Muscle layer of colon (tissue), 2 donors: ENCODE results near the gene TERB1.
"Not testable (repeated sequence)": the region's sequence is repeated elsewhere in the genome, so short reads cannot be mapped to it uniquely, and the experiment has no call there.

Experiments
- H3K27ac ChIP-seq: one replicate; pipeline ENCODE4 v1.7.0; 2013; ENCODE audit warnings: low read depth, mild to moderate bottlenecking, low read length, moderate library complexity
- H3K27me3 ChIP-seq, 2 donors: one replicate each; pipeline ENCODE4 v1.7.0; 2013; ENCODE audit warnings: low read length in 2 of 2, mild to moderate bottlenecking in 2 of 2; ENCODE audit not compliant: insufficient read depth in 2 of 2, control insufficient read depth in 1 of 2
- H3K36me3 ChIP-seq: one replicate; pipeline ENCODE4 v1.7.0; 2013; ENCODE audit warnings: mild to moderate bottlenecking, low read length; ENCODE audit not compliant: insufficient read depth
- H3K4me1 ChIP-seq: one replicate; pipeline ENCODE4 v1.7.0; 2013; ENCODE audit warnings: mild to moderate bottlenecking, low read length; ENCODE audit not compliant: insufficient read depth
- H3K4me3 ChIP-seq, 2 donors: one replicate each; pipeline ENCODE4 v1.7.0; 2013; ENCODE audit warnings: low read length in 2 of 2, low read depth in 1 of 2, mild to moderate bottlenecking in 1 of 2, moderate library complexity in 1 of 2
- H3K9ac ChIP-seq: one replicate; pipeline ENCODE4 v1.7.0; 2013; ENCODE audit warnings: low read length
- H3K9me3 ChIP-seq: one replicate; pipeline ENCODE4 v1.7.0; 2013; ENCODE audit warnings: mild to moderate bottlenecking, low read length
- donor health status: abdominal sarcoma.
- donor health status: Adenocarcinoma of cecum.

TERB1 gene

DNA sequence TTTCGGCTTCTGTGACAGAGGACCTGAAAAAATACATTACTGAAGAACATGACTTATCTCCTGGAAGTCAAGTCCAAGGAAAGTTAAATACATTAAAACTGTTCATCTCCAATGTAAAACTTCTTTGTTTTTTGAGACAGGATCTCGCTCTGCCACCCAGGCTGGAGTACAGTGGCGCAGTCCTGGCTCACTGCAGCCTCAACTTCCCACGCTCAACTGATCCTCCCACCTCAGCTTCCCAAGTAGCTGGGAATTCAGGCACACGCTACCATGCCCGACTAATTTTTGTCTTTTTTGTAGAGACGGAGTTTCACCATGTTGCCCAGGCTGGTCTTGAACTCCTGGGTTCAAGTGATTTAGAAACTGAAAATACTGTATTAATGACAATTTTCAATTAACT is 9.7 kb upstream of the TERB1 start:
- Histone ChIP-seq H3K4me1 (no peaks in the 10 kb centered on the region), H3K27ac (no peak overlapping the region), H3K27me3 (no peaks in the 10 kb centered on the region), H3K4me3 (no peak overlapping the region), H3K36me3 (peaks cover 74% of the 10 kb centered on the region), H3K9ac (no peak overlapping the region), H3K9me3 (no peaks in the 10 kb centered on the region)

GRCh38 chr16:66810391-66810790 is 9.0 kb upstream of the TERB1 start:
- no peaks in the 10 kb centered on the region for H3K4me1 ChIP-seq
- no peak overlapping the region for H3K9ac ChIP-seq
- H3K4me3 ChIP-seq: no peak overlapping the region
- H3K27ac ChIP-seq: no peak overlapping the region
- H3K27me3 ChIP-seq: no peaks in the 10 kb centered on the region
- no peaks in the 10 kb centered on the region for H3K9me3 ChIP-seq
- H3K36me3 ChIP-seq: peaks cover 76% of the 10 kb centered on the region

DNA sequence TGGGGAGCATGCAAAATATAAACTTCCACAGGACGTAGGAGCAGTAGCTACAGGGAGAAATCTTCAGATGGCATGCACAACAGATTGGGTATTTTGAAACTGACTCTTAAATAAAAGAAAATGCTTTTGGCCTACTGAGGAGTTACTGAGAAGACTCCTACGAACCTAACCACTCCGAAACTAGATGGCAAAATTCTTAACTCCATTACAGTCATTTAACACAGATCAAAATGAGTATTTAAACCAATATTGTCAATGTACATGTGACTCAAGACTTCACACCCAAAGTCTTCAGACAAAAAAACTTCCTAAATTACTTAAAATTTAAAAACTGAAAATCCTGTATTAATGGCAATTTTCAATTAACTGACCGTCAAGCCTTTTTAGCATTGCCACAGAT is 8.4 kb upstream of the TERB1 start:
- no peak overlapping the region for H3K4me3 ChIP-seq
- H3K9me3 ChIP-seq: no peaks in the 10 kb centered on the region
- H3K9ac ChIP-seq: no peak overlapping the region
- no peaks in the 10 kb centered on the region for H3K27me3 ChIP-seq
- H3K27ac ChIP-seq: no peak overlapping the region
- H3K36me3 ChIP-seq: peaks cover 76% of the 10 kb centered on the region
- H3K4me1 ChIP-seq: no peaks in the 10 kb centered on the region

DNA sequence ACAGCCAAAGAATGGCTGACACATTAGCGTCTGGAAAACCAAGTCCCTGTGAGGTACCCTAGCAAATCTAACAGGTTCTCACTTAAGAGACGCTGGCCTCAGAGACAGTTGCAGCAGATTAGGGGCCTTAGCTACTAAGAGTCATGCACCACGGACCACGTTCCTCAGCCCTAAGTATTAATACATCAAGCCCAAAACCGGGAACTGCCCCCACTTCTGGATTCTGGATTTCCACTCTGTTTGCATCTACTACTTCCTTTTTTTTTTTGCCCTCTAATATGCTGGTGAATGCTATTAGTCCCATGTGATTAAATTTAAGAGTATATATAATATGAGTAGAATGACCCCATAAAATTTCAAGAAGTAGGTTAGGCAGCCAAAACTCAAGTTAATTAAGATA is 775 bp upstream of the TERB1 start:
- Histone ChIP-seq H3K36me3 (peaks cover 43% of the 10 kb centered on the region), H3K4me3 (no peak overlapping the region), H3K27me3 (no peaks in the 10 kb centered on the region), H3K4me1 (no peaks in the 10 kb centered on the region), H3K9ac (no peak overlapping the region), H3K27ac (no peak overlapping the region), H3K9me3 (no peaks in the 10 kb centered on the region)

GRCh38 chr16:66800856-66801255 is 528 bp downstream of the TERB1 start:
- no peaks in the 10 kb centered on the region for H3K9me3 ChIP-seq
- no peak overlapping the region for H3K27ac ChIP-seq
- no peak overlapping the region for H3K9ac ChIP-seq
- H3K27me3 ChIP-seq: no peaks in the 10 kb centered on the region
- H3K36me3 ChIP-seq: peaks cover 33% of the 10 kb centered on the region
- H3K4me1 ChIP-seq: no peaks in the 10 kb centered on the region
- H3K4me3 ChIP-seq: no peak overlapping the region

- Histone ChIP-seq H3K4me1 (no peaks in the 10 kb centered on the region), H3K9me3 (no peaks in the 10 kb centered on the region), H3K9ac (no peak overlapping the region), H3K27ac (no peak overlapping the region), H3K4me3 (no peak overlapping the region), H3K27me3 (no peaks in the 10 kb centered on the region), H3K36me3 (peaks cover 6% of the 10 kb centered on the region)
Observed at GRCh38 chr16:66798161-66798560, 3.2 kb downstream of the TERB1 start.

GRCh38 chr16:66793984-66794383 is 7.4 kb downstream of the TERB1 start:
- H3K4me3 ChIP-seq, H3K27ac ChIP-seq, H3K9me3 ChIP-seq, H3K9ac ChIP-seq, H3K4me1 ChIP-seq, H3K36me3 ChIP-seq, H3K27me3 ChIP-seq: not testable (repeated sequence)

DNA sequence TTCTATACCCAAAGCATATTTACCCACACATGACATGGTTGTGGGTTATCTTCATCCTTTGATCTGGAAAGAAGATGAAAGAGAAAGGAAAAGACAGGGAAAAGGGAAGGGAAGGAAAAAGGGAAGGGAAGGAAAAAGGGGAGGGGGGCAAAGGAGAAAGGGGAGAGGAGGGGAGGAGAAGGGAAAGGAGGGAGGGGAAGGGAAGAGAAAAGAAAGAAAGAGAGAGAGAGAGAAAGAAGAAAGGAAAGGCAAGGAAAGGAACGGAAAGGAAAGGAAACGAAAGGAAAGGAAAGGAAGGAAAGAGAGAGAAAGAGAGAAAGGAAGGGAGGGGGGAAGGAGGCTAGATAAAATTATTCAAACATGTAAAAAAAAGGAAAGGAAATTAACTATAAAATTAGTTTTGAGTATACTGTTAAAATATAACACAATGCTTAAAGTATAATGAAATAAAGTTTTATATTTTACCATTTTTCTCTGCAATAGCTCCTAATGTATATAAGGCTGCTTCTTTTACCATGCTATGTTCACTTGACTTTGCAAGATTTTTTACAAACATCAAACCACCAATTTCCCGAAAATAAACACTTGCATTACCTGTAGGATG is 11.2 kb downstream of the TERB1 start:
- H3K36me3 ChIP-seq: no peaks in the 10 kb centered on the region
- no peak overlapping the region for H3K4me3 ChIP-seq
- no peaks in the 10 kb centered on the region for H3K4me1 ChIP-seq
- H3K27me3 ChIP-seq: no peaks in the 10 kb centered on the region
- H3K9ac ChIP-seq: no peak overlapping the region
- no peaks in the 10 kb centered on the region for H3K9me3 ChIP-seq
- no peak overlapping the region for H3K27ac ChIP-seq

DNA sequence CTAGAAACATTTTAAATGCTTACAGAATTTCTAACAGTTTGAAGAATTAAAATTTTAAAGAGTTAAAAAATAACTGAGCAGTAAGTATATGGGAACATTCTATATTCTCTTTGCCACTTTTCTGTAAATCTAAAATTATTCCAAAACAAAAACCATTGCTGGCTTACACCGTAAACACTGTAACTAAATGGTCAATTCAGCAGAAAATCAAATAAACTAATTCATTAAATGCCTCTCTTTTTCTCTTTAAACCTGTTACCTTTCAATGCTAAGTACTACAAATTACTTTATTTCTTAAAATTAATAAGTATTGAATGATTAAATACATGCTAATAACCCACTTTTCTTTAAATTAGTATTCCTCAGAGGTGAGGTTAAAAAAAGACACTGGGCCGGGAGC is 14.0 kb downstream of the TERB1 start:
- no peaks in the 10 kb centered on the region for H3K36me3 ChIP-seq
- no peak overlapping the region for H3K4me3 ChIP-seq
- H3K4me1 ChIP-seq: no peaks in the 10 kb centered on the region
- H3K27me3 ChIP-seq: no peaks in the 10 kb centered on the region
- H3K9me3 ChIP-seq: no peaks in the 10 kb centered on the region
- H3K9ac ChIP-seq: no peak overlapping the region
- H3K27ac ChIP-seq: no peak overlapping the region

- Histone ChIP-seq H3K9me3 (no peaks in the 10 kb centered on the region), H3K4me3 (no peak overlapping the region), H3K4me1 (no peaks in the 10 kb centered on the region), H3K27me3 (no peaks in the 10 kb centered on the region), H3K36me3 (no peaks in the 10 kb centered on the region), H3K9ac (no peak overlapping the region), H3K27ac (no peak overlapping the region)
Observed at GRCh38 chr16:66786551-66786950, 14.8 kb downstream of the TERB1 start.

DNA sequence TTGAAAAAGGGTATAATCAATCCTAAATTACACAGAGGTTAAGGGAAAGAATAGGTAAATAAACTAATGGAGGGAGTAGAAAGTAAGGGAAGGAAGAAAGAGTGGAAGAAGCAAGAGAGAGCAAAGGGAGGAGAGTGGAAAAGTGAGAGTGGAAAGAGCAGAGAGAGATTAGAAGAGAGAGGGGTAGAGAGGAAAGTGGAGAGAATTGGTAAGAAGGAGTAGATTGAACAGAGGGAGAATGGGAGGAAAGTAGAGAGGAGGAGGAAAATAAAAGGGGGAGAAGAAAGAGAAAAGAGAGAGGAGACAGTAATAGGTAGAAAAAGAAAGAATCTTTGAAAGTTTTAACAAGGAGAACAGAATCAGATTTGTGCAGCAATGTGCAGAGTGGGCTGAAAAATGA is 24.9 kb downstream of the TERB1 start:
- no peaks in the 10 kb centered on the region for H3K36me3 ChIP-seq
- H3K9ac ChIP-seq: no peak overlapping the region
- no peak overlapping the region for H3K4me3 ChIP-seq
- no peaks in the 10 kb centered on the region for H3K27me3 ChIP-seq
- no peaks in the 10 kb centered on the region for H3K9me3 ChIP-seq
- no peak overlapping the region for H3K27ac ChIP-seq
- H3K4me1 ChIP-seq: no peaks in the 10 kb centered on the region

- H3K9me3 ChIP-seq: no peaks in the 10 kb centered on the region
- H3K27ac ChIP-seq: no peak overlapping the region
- no peak overlapping the region for H3K4me3 ChIP-seq
- no peaks in the 10 kb centered on the region for H3K36me3 ChIP-seq
- no peaks in the 10 kb centered on the region for H3K27me3 ChIP-seq
- no peaks in the 10 kb centered on the region for H3K4me1 ChIP-seq
- H3K9ac ChIP-seq: no peak overlapping the region
Observed at GRCh38 chr16:66774981-66775380, 26.4 kb downstream of the TERB1 start.
